HepG2 (cell line): Measurements from ENCODE around the gene MAP1LC3C. TPM values are rescaled to one million over a fixed set of nuclear protein-coding genes. Genes with fewer than 3 reads are reported as not detected.

ENCODE experiments used
- ATAC-seq: fragments of 200-7000 bp; cut with Tn5 transposase; 3 replicates; pipeline ENCODE4 v1.9.1; 2020; ENCODE audit warnings: mild to moderate bottlenecking, moderate library complexity
- BruUV-seq: library from RNA; stranded (reverse); fragments of 400-500 nt; replicated peaks from 2 replicates; lab custom pipeline; 2021; lab: Mats Ljungman, UMichigan
- CTCF ChIA-PET: fragments of 300-600 bp; formaldehyde crosslinking; extraction: SDS; loops from one replicate; lab custom pipeline; 2021; ENCODE audit warnings: low total read pairs, inconsistent platforms, low intra/inter-chr PET ratio; lab: Yijun Ruan, JAX
- POLR2A ChIA-PET: fragments of 350-600 bp; sonication (Branson Sonifier 250); formaldehyde crosslinking; loops from one replicate; lab custom pipeline; 2020; ENCODE audit warnings: antibody characterized with exemption, inconsistent platforms; lab: Yijun Ruan, JAX
- DNase-seq: peaks from one replicate; pipeline ENCODE4 v3.0.0-alpha.2; 2015; ENCODE audit warnings: low spot score
- FAIRE-seq: peaks from 3 replicates; lab custom pipeline; 2011; peaks lifted over from hg19 to GRCh38; lab: Jason Lieb, UNC
- H2AFZ ChIP-seq: one replicate; pipeline ENCODE4 v1.6.1; 2011; ENCODE audit warnings: low read length, inconsistent platforms
- H3K27ac ChIP-seq: fragments of 300-600 bp; 3 replicates; pipeline ENCODE4 v1.8.0; 2011; ENCODE audit warnings: mixed run types, mild to moderate bottlenecking, mixed read lengths, low read length, inconsistent platforms; ENCODE audit not compliant: insufficient read depth; ENCODE audit errors: extremely low read length
- H3K27me3 ChIP-seq, 2 experiments: fragments of 200-600 bp in 1 of 2; 2 replicates in 1 of 2; 3 replicates in 1 of 2; pipeline versions ENCODE4 v1.6.0 to v1.8.0; 2011; ENCODE audit warnings: low read length in 2 of 2, mild to moderate bottlenecking in 2 of 2, moderate library complexity in 2 of 2, inconsistent platforms in 1 of 2; ENCODE audit not compliant: insufficient read depth in 2 of 2, control insufficient read depth in 1 of 2
- H3K36me3 ChIP-seq, 2 experiments: fragments of 200-600 bp in 1 of 2; replicated peaks in 1 of 2; 2 replicates in 1 of 2; 3 replicates in 1 of 2; pipeline versions ENCODE4 v1.5.1 to v1.8.0; 2011; ENCODE audit warnings: low read length in 2 of 2, inconsistent platforms in 1 of 2; ENCODE audit not compliant: insufficient read depth in 2 of 2, control insufficient read depth in 1 of 2
- H3K4me1 ChIP-seq: 2 replicates; pipeline ENCODE4 v1.5.1; 2012; ENCODE audit warnings: low read length, inconsistent platforms; ENCODE audit not compliant: insufficient read depth
- H3K4me2 ChIP-seq: 2 replicates; pipeline ENCODE4 v1.6.0; 2011; ENCODE audit warnings: low read depth, low read length, inconsistent platforms
- H3K4me3 ChIP-seq, 3 experiments: fragments of 200-600 bp in 1 of 3; sonication (generic), shearing (Covaris generic) in 1 of 3; replicated peaks in 1 of 3; 2 replicates each; pipeline ENCODE4 v1.5.1; 2011 to 2016; ENCODE audit warnings: low read length in 3 of 3, inconsistent platforms in 2 of 3, low read depth in 2 of 3, mild to moderate bottlenecking in 2 of 3, control low read depth in 1 of 3, mixed read lengths in 1 of 3; ENCODE audit not compliant: insufficient read depth in 1 of 3
- H3K79me2 ChIP-seq: one replicate; pipeline ENCODE4 v1.6.1; 2011; ENCODE audit warnings: low read length, inconsistent platforms; ENCODE audit not compliant: insufficient read depth
- H3K9ac ChIP-seq: 2 replicates; pipeline ENCODE4 v1.6.0; 2011; ENCODE audit warnings: mild to moderate bottlenecking, low read depth, low read length, inconsistent platforms; ENCODE audit not compliant: insufficient read depth
- H3K9me3 ChIP-seq: 2 replicates; pipeline ENCODE4 v1.5.1; 2012; ENCODE audit warnings: mild to moderate bottlenecking, low read length
- H4K20me1 ChIP-seq: 2 replicates; pipeline ENCODE4 v1.6.0; 2011; ENCODE audit warnings: inconsistent platforms, mild to moderate bottlenecking, low read length, moderate library complexity; ENCODE audit not compliant: insufficient read depth
- ATF1 ChIP-seq: IDR thresholded peaks from 2 replicates; pipeline ENCODE4 v1.6.1; 2016; ENCODE audit warnings: mild to moderate bottlenecking, control low read depth
- KDM4B ChIP-seq: sonication (generic); formaldehyde crosslinking; IDR thresholded peaks from 2 replicates; pipeline ENCODE4 v1.4.0; 2020; ENCODE audit warnings: missing genetic modification reagents
- KLF11 ChIP-seq: IDR thresholded peaks from 2 replicates; pipeline ENCODE4 v1.6.1; 2016; ENCODE audit warnings: missing compliant biosample characterization
- NFE2 ChIP-seq: sonication (generic); formaldehyde crosslinking; IDR thresholded peaks from 2 replicates; pipeline ENCODE4 v1.4.0; 2020; ENCODE audit warnings: missing genetic modification reagents
- RXRB ChIP-seq: IDR thresholded peaks from 2 replicates; pipeline ENCODE4 v1.6.1; 2016; ENCODE audit warnings: borderline replicate concordance, missing genetic modification reagents, missing compliant biosample characterization
- SMYD3 ChIP-seq: sonication (generic); formaldehyde crosslinking; IDR thresholded peaks from 2 replicates; pipeline ENCODE4 v1.8.1; 2023; ENCODE audit warnings: mild to moderate bottlenecking, missing genetic modification reagents
- SNRNP70 ChIP-seq: fragments of 200-400 bp; formaldehyde crosslinking; IDR thresholded peaks from 2 replicates; pipeline ENCODE4 v1.6.1; 2017; ENCODE audit warnings: mild to moderate bottlenecking, low read depth, low read length, moderate library complexity
- ZBTB7A ChIP-seq: sonication (generic); formaldehyde crosslinking; IDR thresholded peaks from 2 replicates; pipeline ENCODE4 v1.8.0; 2022; ENCODE audit warnings: mild to moderate bottlenecking, missing genetic modification reagents
- ZFYVE20 ChIP-seq: sonication (generic); formaldehyde crosslinking; IDR thresholded peaks from 2 replicates; pipeline ENCODE4 v1.8.0; 2023; ENCODE audit warnings: low read depth, mild to moderate bottlenecking, moderate library complexity, missing genetic modification reagents, borderline replicate concordance
- ZNF607 ChIP-seq: sonication (generic); formaldehyde crosslinking; IDR thresholded peaks from 2 replicates; pipeline ENCODE4 v1.5.1; 2020; ENCODE audit warnings: missing genetic modification reagents, mild to moderate bottlenecking, borderline replicate concordance
- ZNF839 ChIP-seq: sonication (generic); formaldehyde crosslinking; IDR thresholded peaks from 2 replicates; pipeline ENCODE4 v1.4.0; 2020; ENCODE audit warnings: missing genetic modification reagents, mild to moderate bottlenecking, borderline replicate concordance
- WGBS: methylation state at CpG from one replicate; pipeline ENCODE4 v1.1.6; 2017; ENCODE audit warnings: low lambda C conversion rate; 5-methylcytosine and 5-hydroxymethylcytosine counted together
- in situ Hi-C: cut with HindIII; loops from 2 replicates; pipeline ENCODE4 v1.10.0; 2017; ENCODE audit warnings: low pct_unique_long_range_greater_than_20kb; ENCODE audit not compliant: extremely low pct_ligation_motif_present
- intact Hi-C: fragments of 100-400 bp; cut with micrococcal nuclease; formaldehyde crosslinking; loops from one replicate; pipeline ENCODE4 v1.10.0; 2022; ENCODE audit not compliant: unreplicated experiment
- polyA plus RNA-seq, 8 experiments: library from polyadenylated mRNA; depleted of rRNA in 3 of 8; stranded (reverse) in 7 of 8; unstranded in 1 of 8; fragments of >200 nt; fragmentation: Illumina TruSeq in 4 of 8; extraction: Trizol in 4 of 8; gene quantifications; 2 replicates each; pipeline versions ENCODE4 v1.2.1 to v1.2.3, GENCODE V29; 2011 to 2016; ENCODE audit warnings: low read depth in 4 of 8, missing spikeins in 1 of 8, mixed read lengths in 1 of 8; ENCODE audit not compliant: insufficient read depth in 1 of 8
- total RNA-seq, 5 experiments: library from RNA; depleted of rRNA; stranded (reverse); fragments of >200 nt; fragmentation: Illumina TruSeq; extraction: Trizol; gene quantifications; 2 replicates each; pipeline ENCODE4 v1.2.3, GENCODE V29; 2016; ENCODE audit warnings: low read depth in 1 of 5
- TF ChIP-seq, protein P1 (sequence below): sonication (generic); formaldehyde crosslinking; IDR thresholded peaks from 2 replicates; pipeline ENCODE4 v1.5.1; 2020; ENCODE audit warnings: mild to moderate bottlenecking, missing genetic modification reagents
- TF ChIP-seq, protein P2 (sequence below): sonication (generic); formaldehyde crosslinking; IDR thresholded peaks from 2 replicates; pipeline ENCODE4 v1.4.0; 2020; ENCODE audit warnings: mild to moderate bottlenecking, missing genetic modification reagents
- TF ChIP-seq, protein P3 (sequence below): sonication (generic); formaldehyde crosslinking; IDR thresholded peaks from 2 replicates; pipeline ENCODE4 v1.4.0; 2020; ENCODE audit warnings: mild to moderate bottlenecking, missing genetic modification reagents
- TF ChIP-seq, protein P4 (sequence below): sonication (generic); formaldehyde crosslinking; IDR thresholded peaks from 2 replicates; pipeline ENCODE4 v1.5.0; 2020; ENCODE audit warnings: missing genetic modification reagents, mild to moderate bottlenecking, borderline replicate concordance
- TF ChIP-seq, protein P5 (sequence below): sonication (generic); IDR thresholded peaks from 2 replicates; pipeline ENCODE4 v1.6.1; 2016; ENCODE audit warnings: low read depth, borderline replicate concordance

Gene MAP1LC3C
- total and polyA plus RNA-seq, 2 of the 13 experiments (the other 11 are each of a cell fraction or from before 2014, with no cell fraction given) = not detected

DNA sequence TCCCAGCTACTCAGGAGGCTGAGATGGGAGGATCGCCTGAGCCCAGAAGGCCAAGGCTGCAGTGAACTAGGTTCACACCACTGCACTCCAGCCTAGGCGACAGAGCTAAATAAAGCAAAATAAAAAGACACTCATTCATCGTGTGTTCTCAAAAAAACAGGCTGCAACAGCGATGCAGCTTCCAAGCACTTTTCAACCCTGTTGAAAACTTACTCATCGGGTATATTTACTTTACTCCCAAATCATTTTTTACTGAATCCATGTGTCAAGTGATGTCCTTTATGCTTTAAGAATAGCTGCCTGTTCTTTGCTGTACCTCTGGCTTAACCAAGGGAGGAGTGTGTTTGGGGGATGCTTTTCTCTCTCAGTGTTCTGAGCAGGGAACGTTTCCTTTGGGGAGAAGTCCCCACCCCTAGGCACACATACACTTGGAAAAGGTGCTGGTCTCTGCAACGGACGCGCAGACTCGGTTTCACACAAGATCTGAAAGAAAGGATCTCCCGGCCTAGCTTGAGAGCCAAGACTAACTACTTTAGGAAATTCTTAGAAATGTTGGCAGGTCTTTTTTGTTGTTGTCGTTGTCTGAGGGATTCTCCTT is 1.4 kb downstream of the MAP1LC3C start (continued):
- TF ChIP-seq, protein P1, sequence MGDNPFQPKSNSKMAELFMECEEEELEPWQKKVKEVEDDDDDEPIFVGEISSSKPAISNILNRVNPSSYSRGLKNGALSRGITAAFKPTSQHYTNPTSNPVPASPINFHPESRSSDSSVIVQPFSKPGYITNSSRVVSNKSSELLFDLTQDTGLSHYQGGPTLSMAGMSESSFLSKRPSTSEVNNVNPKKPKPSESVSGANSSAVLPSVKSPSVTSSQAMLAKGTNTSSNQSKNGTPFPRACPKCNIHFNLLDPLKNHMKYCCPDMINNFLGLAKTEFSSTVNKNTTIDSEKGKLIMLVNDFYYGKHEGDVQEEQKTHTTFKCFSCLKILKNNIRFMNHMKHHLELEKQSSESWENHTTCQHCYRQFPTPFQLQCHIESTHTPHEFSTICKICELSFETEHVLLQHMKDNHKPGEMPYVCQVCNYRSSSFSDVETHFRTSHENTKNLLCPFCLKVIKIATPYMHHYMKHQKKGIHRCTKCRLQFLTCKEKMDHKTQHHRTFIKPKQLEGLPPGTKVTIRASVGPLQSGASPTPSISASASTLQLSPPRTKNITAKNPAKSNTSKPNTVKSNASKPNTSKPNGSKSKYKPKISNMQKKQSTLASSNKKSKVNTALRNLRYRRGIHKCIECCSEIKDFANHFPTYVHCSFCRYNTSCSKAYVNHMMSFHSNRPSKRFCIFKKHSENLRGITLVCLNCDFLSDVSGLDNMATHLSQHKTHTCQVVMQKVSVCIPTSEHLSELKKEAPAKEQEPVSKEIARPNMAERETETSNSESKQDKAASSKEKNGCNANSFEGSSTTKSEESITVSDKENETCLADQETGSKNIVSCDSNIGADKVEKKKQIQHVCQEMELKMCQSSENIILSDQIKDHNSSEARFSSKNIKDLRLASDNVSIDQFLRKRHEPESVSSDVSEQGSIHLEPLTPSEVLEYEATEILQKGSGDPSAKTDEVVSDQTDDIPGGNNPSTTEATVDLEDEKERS (CRISPR knock-in tag) = no peak
- TF ChIP-seq SMYD3 (CRISPR knock-in tag) = no peak
- TF ChIP-seq ZBTB7A (CRISPR knock-in tag) = no peak

DNA sequence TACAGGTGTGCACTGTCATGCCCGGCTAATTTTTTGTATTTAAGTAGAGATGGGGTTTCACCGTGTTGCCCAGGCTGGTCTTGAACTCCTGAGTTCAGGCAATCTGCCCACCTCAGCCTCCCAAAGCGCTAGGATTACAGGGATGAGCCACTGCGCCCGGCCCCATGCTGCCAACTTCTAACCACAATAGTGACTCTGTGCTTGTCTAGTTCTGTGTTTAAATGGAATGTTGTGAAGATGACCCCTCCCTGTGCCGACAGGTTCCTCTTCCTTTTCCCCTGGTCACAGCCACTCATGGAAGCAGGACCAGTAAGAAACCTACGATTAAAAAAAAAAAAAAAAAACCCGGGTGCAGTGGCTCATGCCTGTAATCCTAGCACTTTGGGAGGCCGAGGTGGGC is 4.7 kb downstream of the MAP1LC3C start:
- ATAC-seq = no peak
- Histone ChIP-seq H3K4me3 (no peak overlapping the region), H3K4me1 (no peaks in the 10 kb centered on the region), H3K36me3 (no peaks in the 10 kb centered on the region), H3K27me3 (peaks cover 0 to 8% of the 10 kb centered on the region in 2 experiments; a peak in 1 of 5 replicates), H4K20me1 (no peaks in the 10 kb centered on the region), H3K9ac (no peak overlapping the region), H2AFZ (no peak overlapping the region), H3K4me2 (no peak overlapping the region), H3K27ac (no peak overlapping the region), H3K79me2 (no peaks in the 10 kb centered on the region), H3K9me3 (no peaks in the 10 kb centered on the region)
- POLR2A ChIA-PET = no interaction called here
- intact Hi-C loops (no loop called here), in situ Hi-C loops (loop anchor here (25.0 kb wide), 1 partner anchor 457 kb away; the partner anchor contains the start of gene KMO)
- DNase-seq = no peak
- TF ChIP-seq RXRB = no peak
- TF ChIP-seq ZNF607 = no peak
- no peak for TF ChIP-seq SNRNP70
- no peak for TF ChIP-seq ZNF839 (CRISPR knock-in tag)
- no peak for TF ChIP-seq KDM4B (CRISPR knock-in tag)
- no peak for TF ChIP-seq ZFYVE20
- TF ChIP-seq, protein P2, sequence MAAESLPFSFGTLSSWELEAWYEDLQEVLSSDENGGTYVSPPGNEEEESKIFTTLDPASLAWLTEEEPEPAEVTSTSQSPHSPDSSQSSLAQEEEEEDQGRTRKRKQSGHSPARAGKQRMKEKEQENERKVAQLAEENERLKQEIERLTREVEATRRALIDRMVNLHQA = no peak
- TF ChIP-seq, protein P3, sequence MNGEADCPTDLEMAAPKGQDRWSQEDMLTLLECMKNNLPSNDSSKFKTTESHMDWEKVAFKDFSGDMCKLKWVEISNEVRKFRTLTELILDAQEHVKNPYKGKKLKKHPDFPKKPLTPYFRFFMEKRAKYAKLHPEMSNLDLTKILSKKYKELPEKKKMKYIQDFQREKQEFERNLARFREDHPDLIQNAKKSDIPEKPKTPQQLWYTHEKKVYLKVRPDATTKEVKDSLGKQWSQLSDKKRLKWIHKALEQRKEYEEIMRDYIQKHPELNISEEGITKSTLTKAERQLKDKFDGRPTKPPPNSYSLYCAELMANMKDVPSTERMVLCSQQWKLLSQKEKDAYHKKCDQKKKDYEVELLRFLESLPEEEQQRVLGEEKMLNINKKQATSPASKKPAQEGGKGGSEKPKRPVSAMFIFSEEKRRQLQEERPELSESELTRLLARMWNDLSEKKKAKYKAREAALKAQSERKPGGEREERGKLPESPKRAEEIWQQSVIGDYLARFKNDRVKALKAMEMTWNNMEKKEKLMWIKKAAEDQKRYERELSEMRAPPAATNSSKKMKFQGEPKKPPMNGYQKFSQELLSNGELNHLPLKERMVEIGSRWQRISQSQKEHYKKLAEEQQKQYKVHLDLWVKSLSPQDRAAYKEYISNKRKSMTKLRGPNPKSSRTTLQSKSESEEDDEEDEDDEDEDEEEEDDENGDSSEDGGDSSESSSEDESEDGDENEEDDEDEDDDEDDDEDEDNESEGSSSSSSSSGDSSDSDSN (CRISPR knock-in tag) = no peak
- TF ChIP-seq, protein P4, sequence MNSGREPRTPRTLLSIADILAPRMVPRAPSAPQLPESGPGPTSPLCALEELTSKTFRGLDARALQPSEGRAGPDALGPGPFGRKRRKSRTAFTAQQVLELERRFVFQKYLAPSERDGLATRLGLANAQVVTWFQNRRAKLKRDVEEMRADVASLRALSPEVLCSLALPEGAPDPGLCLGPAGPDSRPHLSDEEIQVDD (CRISPR knock-in tag) = no peak
- no peak for TF ChIP-seq ATF1 (CRISPR knock-in tag)
- TF ChIP-seq, protein P5, sequence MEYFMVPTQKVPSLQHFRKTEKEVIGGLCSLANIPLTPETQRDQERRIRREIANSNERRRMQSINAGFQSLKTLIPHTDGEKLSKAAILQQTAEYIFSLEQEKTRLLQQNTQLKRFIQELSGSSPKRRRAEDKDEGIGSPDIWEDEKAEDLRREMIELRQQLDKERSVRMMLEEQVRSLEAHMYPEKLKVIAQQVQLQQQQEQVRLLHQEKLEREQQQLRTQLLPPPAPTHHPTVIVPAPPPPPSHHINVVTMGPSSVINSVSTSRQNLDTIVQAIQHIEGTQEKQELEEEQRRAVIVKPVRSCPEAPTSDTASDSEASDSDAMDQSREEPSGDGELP = no peak
- no peak for TF ChIP-seq NFE2 (CRISPR knock-in tag)
- TF ChIP-seq KLF11 (CRISPR knock-in tag) = no peak
- BruUV-seq = no TSS peak
- WGBS = 29% methylated on average over 7 of the region's 9 CpGs
- FAIRE-seq = no peak
- CTCF ChIA-PET = no interaction called here
